ENCODE data around the gene CSF3.

DNA sequence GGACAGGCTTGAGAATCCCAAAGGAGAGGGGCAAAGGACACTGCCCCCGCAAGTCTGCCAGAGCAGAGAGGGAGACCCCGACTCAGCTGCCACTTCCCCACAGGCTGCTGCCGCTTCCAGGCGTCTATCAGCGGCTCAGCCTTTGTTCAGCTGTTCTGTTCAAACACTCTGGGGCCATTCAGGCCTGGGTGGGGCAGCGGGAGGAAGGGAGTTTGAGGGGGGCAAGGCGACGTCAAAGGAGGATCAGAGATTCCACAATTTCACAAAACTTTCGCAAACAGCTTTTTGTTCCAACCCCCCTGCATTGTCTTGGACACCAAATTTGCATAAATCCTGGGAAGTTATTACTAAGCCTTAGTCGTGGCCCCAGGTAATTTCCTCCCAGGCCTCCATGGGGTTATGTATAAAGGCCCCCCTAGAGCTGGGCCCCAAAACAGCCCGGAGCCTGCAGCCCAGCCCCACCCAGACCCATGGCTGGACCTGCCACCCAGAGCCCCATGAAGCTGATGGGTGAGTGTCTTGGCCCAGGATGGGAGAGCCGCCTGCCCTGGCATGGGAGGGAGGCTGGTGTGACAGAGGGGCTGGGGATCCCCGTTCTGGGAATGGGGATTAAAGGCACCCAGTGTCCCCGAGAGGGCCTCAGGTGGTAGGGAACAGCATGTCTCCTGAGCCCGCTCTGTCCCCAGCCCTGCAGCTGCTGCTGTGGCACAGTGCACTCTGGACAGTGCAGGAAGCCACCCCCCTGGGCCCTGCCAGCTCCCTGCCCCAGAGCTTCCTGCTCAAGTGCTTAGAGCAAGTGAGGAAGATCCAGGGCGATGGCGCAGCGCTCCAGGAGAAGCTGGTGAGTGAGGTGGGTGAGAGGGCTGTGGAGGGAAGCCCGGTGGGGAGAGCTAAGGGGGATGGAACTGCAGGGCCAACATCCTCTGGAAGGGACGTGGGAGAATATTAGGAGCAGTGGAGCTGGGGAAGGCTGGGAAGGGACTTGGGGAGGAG lies at the start of gene CSF3:
- TF ChIP-seq, protein P1, sequence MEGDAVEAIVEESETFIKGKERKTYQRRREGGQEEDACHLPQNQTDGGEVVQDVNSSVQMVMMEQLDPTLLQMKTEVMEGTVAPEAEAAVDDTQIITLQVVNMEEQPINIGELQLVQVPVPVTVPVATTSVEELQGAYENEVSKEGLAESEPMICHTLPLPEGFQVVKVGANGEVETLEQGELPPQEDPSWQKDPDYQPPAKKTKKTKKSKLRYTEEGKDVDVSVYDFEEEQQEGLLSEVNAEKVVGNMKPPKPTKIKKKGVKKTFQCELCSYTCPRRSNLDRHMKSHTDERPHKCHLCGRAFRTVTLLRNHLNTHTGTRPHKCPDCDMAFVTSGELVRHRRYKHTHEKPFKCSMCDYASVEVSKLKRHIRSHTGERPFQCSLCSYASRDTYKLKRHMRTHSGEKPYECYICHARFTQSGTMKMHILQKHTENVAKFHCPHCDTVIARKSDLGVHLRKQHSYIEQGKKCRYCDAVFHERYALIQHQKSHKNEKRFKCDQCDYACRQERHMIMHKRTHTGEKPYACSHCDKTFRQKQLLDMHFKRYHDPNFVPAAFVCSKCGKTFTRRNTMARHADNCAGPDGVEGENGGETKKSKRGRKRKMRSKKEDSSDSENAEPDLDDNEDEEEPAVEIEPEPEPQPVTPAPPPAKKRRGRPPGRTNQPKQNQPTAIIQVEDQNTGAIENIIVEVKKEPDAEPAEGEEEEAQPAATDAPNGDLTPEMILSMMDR (conservative IDR thresholded peaks at IDR 0.05 in 1 of 2, IDR thresholded peaks at IDR 0.05 in 1 of 2; ENCODE audit: extremely low read depth in 1 of 2, insufficient read depth in 1 of 2, low read depth in 1 of 2, low read length in 2 of 2): no peak
- no peak for TF ChIP-seq EZH2 (IDR thresholded peaks at IDR 0.05; ENCODE audit: borderline replicate concordance, low read length)
